HG02943 (cell line): ENCODE results near the gene TMED10.
"Not testable (repeated sequence)": the region's sequence is repeated elsewhere in the genome, so short reads cannot be mapped to it uniquely, and the experiment has no call there.

Experiments
- ATAC-seq: cut with Tn5 transposase; IDR thresholded peaks from one replicate; pipeline ENCODE4 v1.9.1; 2021; ENCODE audit warnings: mild to moderate bottlenecking, low read depth, moderate library complexity; ENCODE audit not compliant: unreplicated experiment

The TMED10 gene

DNA sequence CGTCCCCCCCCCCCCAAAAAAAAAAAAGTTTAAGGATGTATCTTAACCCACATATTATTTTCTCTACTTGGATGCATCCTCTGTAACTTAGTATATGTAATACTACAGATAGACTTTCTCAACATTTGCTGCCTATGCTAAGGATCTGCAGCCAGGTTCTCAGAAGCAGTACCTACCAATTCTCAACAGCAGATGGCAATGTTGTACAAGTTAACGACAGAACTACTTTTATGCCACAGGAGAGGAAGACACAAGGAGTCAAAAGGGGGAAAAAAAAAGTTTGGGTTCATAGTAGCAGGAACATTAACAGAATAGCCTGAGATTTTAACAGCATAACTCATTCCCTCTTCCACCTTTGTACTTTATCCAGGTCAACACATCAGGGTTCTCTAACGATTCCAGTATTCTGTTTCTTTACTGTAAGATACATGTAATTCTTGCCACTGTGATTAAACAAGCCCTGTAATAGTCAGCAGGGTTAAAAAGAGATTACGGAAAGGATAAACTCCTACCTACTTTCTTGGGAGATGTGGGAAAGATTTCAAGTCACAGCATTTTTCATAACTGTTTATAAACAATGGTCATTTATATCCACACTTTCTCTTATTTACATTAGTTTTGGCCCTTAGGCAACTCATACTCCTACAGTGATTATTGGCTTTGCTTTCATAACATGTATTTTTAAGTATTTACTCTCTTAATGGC lies 43.9 kb downstream of the TMED10 start:
- ATAC-seq, result no peak

DNA sequence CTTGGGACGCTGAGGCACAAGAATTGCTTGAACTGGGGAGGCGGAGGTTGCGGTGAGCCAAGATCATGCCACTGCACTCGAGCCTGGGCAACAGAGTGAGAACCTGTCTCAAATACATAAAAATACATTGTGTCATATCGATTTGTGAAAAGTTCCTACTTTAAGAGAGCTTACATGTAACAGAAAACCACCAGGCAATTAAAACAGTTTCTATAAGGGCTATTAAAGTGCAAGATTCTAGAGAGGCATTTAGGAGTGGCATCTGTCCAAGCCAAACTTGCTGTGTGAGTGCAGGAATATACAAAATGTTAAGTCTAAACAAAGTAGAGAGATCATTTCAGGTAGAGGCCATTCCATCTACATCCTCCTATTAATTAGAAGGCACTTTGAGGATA lies 47.8 kb downstream of the TMED10 start:
- no peak for ATAC-seq

DNA sequence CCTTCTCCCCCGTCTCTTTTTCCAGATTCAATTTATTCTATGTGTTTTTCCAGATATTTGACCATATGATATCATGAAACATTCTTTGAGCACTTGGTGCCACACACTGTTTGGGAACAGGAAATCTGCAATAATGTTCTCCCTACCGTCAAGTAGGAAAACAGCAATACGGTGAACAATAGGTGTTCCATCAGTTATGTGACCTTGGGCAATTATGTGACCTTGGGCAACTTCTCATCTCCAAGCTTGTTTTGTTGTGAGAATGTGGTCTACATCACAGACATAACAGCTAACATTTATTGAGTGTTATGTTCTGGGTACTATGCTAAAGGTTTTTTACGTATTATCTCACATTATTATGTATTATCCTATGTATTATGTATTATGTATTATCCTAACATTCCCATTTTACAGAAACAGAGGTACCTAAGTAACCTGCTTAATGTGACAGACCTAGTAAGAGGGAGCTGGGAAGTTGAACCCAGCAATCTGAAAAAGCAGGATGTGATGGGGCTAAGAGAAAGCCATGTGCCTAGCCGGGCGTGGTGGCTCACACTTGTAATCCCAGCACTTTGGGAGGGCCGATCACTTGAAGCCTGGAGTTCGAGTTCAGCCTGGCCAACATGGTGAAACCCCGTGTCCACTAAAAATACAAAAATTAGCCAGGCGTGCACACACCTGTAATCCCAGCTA lies 48.4 kb downstream of the TMED10 start:
- ATAC-seq, result no peak

DNA sequence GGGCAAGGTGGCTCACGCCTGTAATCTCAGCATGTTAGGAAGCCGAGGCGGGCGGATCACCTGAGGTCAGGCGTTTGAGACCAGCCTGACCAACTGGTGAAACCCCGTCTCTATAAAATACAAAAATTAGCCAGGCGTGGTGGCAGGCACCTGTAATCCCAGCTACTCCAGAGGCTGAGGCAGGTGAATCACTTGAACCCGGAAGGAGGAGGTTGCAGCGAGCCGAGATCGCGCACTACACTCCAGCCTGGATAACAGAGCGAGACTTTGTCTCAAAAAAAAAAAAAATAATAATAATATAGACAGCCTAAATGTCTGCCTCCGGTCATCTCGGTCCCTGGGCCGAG lies 49.0 kb downstream of the TMED10 start:
- not testable (repeated sequence) for ATAC-seq

DNA sequence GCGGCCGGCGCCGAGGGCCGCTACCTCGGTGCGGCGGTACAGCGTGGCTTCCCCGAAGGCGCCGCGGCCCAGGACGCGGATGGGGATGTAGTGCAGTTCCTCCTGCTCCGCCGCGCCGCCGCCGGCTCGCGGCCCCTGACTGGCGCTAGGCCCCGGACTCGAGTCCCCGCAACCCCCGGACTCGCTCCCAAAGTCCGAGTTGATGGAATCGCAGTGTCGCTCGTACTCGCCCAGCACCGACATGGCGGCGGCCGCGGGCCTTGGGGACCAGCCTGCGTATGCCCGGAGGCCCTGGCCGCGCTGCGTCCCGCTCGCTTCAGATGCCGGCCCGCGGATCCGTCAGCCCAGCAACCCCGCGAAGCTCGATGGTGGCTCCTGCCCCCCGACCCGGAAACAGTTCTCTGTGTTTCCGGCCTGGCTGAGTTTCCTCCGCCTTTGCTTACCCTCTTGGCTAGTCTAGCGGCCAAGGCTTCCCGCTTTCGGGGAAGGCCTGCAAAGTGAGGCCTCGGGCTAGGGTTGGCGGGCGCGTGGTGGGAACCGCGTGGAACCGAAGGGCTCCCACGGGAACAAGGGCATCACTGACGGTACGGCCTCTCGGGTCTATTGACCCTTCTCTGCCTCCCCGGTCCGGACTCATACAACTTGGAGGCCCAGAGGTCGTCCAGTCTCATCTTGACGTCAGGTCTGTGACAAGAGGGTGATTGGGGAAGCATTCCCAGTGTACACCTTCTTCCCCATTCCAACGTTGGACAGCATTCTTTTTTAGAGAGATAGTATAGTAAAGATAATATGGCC lies 49.5 kb downstream of the TMED10 start, which contains the start of gene NEK9:
TSS of gene NEK9 (minus strand) at position 370 of the 795 bp plus-strand sequence. CDS start at position 243, 127 bp downstream.
- ATAC-seq, result peak; percentile 88

DNA sequence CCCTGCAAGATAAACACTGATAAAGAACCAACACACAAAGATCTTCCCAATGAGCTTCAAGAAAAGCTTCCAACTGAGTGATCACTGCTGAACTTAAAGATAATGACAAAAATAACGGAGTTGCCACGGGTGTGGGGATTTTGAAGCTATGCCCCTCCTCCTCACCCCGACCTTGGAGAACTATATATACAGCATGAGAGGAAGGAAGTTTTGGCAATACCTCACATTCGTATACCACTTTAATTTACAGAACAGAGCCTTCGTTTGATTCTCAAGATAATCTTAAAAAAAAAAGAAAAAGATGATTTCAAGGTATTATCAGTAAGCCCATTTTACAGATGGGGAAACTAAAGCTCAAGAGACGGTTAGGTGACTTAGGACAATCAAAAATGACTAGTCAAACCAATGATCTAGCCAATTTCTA lies 50.3 kb downstream of the TMED10 start:
- no peak for ATAC-seq

DNA sequence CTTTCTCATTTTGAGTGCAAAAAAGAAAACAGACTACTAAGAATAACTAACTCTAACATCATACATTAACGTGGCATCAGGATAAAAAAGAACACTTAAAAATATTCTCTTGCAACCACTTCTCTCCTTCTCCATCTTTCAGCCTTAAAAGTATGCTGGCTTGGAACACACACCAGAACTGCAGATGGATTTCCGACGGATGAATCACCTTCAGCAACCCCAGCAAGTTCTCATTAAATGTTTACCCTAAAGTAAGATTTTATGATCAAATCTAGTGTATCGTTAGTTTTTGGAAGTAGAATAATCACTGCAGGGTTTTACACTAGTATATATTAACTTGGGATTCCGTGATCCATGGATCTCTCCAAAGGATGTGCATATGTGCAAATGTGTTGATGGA lies 50.8 kb downstream of the TMED10 start:
- no peak for ATAC-seq

DNA sequence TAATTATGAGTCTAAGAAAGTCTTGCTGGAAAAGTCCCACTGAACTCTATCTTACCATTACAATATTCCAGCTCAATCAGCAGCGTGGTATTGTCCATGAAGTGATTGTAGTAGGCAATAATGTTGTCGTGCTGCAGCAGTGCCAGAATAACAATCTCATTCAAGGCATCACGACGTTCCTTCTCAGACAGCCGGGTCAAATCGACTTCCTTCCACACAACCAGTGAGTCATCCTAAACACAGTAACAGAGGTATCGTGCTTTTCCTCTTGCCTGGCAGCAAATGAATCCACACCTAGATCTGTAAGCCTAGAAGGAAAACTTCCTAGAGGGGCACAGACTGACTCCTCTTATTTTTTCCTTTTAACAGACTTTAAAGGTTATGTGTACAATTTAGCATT lies 52.4 kb downstream of the TMED10 start:
- no peak for ATAC-seq

DNA sequence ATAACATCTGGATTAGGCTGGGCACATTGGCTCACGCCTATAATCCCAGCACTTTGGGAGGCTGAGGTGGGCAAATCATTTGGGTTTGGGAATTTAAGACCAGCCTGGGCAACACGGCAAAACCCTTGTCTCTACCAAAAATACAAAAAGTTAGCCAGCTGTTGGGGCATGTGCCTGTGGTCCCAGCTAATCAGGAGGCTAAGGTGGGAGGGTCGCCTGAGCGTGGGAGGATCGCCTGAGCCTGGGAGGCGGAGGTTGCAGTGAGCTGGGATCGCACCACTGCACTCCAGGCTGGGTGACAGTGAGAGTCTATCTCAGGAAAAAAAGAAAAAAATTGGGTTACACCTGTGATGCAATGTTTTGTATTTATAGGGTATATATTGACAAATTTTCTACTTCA lies 54.9 kb downstream of the TMED10 start:
- ATAC-seq, result no peak

DNA sequence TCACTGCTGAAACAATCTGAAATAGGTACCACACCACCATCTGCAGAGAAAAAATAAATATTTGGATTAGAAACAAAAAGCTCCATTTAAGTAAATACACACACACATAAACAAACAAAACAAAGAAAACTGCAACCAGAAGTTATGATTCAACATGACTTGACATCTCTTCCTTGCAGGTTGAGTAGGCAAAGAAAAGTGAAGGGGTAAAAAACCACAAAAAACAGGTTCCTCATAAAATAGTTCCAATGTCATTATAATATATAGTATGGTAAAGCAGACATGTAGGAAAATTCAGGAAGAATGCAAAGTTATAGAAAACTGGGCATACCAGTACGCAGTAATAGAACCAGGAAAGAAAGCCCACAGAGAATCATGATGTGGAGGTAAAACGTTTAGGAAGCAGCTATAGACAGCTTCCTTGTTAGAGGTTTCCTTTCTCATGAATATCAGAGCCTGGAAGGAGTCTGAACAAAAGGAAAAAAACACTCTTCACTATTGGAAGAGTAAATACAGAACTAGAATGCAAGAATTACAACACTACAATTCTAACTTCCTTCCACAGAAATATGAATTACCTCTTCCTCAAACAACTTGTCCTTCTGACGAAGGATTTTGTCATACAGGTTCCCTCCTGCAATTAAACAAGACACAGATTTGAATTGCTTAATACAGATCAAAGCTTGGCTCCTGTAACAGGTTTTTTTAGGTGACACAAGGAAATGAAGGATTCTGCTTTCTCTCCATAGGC lies 55.7 kb downstream of the TMED10 start:
- ATAC-seq, result no peak

DNA sequence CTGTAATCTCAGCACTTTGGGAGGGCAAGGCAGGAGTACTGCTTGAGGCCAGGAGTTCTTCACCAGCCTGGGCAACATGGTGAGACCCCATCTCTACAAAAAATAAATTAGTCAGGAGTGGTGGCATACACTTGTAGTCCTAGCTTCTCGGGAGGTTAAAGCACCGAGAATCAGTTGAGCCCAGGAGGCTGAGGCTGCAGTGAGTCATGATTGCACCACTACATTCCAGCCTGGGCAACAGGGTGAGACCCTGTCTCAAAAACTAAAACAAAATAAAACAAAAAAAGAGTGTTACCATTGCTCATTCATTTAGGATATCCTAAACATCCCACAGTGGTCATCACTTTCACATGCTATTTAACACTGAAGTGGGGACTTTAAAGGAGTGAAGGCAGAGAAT lies 57.4 kb downstream of the TMED10 start:
- no peak for ATAC-seq

DNA sequence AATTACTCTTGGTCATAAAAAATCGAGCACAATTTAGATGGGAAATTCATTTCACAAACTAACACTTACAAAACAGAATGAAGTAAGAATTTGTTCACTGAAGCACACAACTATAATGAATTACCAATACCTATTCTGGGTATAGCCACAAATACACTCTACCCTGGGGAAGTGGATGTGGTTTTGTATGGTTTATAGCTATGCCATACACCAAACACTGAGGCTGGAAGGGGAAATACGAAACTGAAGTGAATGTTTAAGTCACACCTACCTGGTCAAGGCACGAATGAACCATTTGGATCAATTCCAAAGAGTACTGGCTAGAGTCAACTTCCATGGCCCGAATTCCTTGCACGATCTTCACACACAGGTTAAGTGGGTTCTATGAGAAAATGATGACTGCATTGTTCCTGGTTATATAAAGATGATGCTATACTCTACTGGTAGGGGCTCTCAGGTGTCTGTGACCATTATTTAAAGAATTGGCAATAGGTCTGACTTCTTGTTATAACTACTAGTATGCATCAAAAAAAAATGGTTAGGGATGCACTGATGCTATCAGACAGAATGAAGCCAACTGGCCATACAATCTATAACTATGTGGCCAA lies 62.4 kb downstream of the TMED10 start:
- no peak for ATAC-seq

DNA sequence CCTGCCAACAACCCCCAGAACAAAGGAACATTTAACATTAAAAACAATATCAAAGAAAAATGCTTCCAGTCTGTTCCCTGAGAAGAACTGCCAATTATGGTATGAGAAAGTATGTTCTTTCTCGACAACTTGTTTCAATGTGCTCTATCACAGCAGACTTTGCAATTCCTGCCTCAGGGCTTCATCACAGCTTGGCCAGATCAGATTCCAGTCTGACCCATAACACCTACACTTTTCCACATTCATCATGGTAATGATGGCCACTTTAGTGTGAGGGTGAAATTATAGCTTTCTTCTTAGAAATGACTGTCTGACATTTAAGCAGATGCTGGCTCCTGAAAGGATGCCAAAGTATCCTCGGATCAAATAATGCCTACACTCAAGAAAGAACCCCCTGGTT lies 66.5 kb downstream of the TMED10 start:
- ATAC-seq, result no peak

DNA sequence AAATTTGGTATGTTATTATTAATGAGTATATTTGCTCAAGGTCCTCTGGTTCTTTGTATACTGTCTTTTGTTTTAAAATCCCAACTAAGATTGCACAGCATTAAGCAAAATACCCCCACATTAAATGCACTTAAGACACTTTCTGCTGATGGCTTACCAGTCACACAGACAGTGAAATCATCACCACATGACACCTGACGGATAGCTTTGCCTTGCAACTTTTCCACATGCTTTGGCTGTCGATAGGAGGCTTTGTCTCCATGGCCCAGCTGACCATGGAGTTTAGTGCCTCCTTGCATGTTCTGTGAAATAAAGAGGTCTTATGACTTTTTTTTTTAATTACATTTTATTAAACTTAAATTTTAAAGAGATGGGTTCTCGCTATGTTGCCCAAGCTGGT lies 69.2 kb downstream of the TMED10 start:
- no peak for ATAC-seq

DNA sequence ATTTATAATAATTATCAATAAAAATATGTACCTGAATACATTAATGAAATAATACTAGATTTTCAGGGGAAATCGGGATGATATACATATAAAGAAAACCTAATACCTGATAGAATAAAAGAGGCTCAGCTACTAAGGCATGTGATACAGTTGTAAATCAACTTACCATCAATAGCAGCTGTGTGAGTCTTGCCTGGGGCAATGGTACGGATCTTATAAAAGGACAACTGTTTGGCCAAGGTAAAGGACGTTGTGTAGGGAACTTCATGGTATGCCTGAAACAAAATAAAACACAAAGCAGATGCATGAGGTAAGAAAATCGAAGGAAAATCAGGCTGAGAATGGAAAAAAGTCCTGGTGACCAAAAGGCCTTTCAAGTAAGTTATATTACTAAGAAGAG lies 74.9 kb downstream of the TMED10 start:
- no peak for ATAC-seq

DNA sequence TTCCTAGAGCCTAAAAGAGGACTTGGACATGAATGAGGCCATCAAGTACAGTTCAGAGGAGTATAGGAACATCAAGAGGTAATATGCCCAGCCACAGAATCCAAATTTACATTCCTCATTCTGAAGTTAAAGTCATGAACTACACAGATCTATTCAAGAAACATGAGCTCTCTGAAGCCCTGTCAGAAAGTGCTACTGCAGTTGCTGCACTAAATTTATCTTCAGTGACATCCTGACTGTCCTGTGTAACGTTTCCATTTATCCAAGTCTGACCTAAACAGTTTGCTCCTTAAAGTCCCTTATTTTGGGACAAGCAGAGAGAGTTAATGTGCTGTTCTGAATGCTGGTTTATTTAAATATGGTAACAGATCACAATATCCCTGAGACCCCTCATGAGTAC lies 77.7 kb downstream of the TMED10 start:
- no peak for ATAC-seq

DNA sequence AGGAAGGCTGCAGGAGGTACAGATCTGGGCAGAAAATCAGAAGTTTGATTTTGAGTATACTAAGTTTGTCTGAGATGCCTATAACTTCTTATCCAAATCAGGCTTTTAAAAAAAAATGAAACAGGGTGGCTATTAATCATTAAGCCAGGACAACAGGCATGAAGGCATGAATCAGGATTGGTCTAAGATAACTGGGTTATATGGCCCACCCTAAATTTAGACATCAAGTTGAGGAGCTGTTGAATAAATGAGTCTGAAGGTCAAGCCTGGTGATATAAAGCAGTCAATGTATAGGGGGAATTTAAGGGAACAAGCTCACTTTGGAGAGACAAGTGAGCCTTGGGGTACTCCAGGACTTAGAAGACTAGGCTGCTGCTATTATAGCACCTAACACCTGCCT lies 78.2 kb downstream of the TMED10 start:
- ATAC-seq, result no peak

DNA sequence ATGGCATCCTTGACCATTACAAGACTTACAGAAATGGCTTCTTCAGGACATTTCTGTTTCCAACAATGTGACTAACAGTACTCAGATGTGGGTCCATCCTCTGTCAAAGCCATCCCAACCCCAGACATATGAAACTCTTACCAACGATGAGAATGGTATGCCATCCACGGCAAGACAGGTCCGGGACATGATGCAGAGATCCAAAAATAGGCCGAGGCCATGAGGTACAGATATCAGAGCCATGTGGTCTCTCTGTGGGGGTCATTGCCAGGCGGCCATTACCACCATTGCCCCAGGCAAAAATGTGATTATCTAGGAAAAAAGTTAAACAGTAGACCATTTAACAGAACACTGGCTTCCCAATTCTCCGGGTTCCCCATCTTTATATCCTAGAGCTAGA lies 79.5 kb downstream of the TMED10 start:
- ATAC-seq, result no peak

DNA sequence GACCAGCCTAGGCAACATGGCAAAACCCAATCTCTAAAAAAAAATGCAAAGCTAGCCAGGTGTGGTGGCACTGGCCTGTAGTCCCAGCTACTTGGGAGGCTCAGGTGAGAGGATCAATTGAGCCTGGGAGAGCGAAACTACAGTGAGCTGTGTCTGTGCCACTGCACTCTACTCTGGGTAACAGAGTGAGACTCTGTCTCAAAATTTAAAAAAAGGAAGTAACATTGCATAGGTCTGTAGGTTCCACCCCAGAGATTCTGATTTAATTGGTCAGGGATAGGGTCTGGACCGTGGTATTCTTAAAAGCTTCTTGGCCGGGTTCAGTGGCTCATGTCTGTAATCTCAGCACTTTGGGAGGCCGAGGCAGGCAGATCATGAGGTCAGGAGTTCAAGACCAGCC lies 80.7 kb downstream of the TMED10 start:
- ATAC-seq, result no peak

DNA sequence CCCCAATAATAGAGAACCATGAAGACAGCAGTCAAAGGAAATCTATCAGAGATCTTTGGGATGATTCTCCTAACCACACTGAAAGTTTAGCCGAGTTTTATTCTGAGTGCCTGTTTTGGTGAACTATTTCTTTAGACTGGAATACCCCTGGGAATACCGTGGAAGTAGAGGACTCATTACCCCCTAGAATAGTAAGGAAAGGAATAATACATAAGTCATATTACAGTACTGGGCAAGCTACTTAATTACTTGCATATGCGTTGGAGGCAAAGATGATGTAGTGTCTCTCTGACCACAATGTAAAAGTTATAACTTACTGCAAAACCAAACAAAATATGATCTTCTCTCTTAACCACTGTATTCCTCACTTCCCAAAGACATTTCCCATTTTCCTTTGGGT lies 81.5 kb downstream of the TMED10 start:
- ATAC-seq, result no peak
